ENCODE measurements around the gene IRX1. TPM values are rescaled to one million over a fixed set of nuclear protein-coding genes. Genes with fewer than 3 reads are reported as not detected.

The IRX1 gene
- total RNA-seq, 1 donor from 2014 or later = not detected

GRCh38 chr5:3600106-3601060 is 4.8 kb downstream of the IRX1 start:
- intact Hi-C loops (cut with micrococcal nuclease) = no loop called here

DNA sequence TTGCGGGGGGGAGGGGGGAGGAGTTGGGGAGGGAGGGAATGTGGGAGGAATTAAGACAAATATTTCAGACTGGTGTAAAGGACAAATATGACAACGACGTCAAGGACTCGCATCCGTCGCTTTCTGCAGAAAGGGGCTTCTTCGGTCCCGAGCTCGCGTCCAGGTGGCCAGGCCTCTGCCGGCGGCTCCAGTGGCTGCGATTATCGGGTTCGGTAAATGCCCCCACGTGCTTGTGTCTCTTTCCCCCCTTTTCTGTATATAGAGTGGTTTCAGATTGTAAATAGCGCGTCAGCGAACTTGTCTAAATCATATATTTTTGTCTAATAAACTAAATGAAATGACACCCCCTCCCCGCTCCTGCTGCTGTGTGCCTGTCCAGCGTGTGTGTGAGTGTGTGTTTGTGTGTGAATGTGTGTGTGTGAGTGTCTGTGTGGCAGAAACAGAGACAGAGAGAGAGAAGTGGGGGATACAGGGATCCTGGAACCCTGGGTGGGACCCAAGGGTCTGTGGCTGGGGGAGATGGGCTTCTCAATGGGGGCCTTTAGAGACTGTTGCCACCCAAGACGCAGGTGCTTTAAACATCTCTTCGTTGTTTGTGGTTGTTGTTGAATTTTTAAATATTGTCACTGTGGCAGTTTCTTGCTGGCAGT is 5.6 kb downstream of the IRX1 start:
- intact Hi-C loops (cut with micrococcal nuclease) = no loop called here

- intact Hi-C loops (cut with micrococcal nuclease) = no loop called here
Measured at GRCh38 chr5:3601911-3602782, 6.5 kb downstream of the IRX1 start.

DNA sequence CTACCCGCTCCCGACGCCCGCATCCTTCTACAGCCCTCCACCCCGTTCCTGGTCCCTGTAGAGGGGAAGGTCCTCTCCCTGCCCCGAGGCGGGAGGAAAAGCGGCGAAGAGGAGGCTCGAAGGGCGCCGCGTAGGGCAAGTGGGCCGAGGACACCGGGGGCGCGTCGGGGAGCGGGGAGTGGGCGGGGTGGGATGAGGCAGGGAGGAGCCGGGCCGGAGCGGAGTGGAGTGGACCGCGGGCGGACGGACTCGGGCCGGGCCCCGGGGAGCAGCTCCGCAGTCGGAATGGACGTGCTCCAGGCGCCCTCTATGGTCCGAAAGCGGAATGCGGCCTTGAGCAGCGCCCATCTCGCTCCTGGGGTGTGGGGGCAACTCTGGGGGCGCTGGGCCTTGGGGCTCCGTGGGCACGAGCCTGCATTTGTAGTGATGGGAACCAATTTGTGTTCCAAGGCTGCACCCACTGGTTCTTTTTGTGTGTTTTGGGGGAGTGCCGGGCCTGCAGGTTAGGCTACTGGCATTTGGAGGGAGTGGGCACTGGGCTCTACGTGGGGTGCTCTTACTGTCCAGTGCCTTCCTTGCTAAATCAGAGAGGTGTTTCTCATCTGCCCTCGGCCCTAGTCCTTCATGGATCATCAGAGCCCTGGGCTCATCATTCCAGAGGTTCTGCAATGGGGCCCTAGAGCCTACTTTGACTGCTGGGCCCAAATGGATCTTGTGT is 7.3 kb downstream of the IRX1 start:
- intact Hi-C loops (cut with micrococcal nuclease) = no loop called here

GRCh38 chr5:3604501-3604900 is 8.9 kb downstream of the IRX1 start:
- intact Hi-C loops (cut with micrococcal nuclease) = no loop called here

GRCh38 chr5:3605298-3606010 is 9.8 kb downstream of the IRX1 start:
- intact Hi-C loops (cut with micrococcal nuclease) = no loop called here

DNA sequence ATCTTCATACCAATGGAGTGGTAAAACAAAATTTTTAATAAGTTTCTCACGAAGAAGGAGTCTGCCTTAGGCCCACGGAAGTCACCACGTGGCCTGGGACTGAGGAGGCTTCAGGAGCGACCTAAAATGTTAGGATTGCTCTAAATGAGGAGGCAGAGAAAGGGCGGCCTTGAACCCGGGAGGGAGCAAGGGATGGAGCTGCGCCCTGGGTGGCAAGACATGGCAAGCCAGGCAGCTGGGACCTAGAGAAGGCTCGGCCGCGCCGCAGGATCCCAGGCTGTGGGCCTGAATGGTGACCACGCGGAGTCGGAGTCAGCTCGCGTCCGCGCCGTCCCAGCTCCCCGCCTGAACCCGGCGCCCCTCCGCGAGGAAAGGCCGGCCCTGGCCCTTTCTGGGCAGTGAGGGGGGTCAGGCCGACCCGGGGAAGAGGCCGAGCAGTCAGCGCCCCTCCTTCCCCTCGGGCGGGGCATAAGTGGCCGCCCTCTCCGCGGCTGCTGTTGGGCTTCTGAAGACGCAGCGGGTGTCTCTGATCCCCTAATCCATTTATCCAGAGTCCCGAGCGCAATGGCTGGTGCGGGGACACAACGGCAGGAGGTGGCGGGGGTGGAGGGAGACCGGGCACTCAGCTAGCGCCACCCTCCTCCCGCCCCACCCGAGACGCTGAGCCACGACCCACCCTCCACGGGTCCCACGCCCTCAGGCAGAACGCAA is 10.6 kb downstream of the IRX1 start:
- intact Hi-C loops (cut with micrococcal nuclease) = no loop called here

DNA sequence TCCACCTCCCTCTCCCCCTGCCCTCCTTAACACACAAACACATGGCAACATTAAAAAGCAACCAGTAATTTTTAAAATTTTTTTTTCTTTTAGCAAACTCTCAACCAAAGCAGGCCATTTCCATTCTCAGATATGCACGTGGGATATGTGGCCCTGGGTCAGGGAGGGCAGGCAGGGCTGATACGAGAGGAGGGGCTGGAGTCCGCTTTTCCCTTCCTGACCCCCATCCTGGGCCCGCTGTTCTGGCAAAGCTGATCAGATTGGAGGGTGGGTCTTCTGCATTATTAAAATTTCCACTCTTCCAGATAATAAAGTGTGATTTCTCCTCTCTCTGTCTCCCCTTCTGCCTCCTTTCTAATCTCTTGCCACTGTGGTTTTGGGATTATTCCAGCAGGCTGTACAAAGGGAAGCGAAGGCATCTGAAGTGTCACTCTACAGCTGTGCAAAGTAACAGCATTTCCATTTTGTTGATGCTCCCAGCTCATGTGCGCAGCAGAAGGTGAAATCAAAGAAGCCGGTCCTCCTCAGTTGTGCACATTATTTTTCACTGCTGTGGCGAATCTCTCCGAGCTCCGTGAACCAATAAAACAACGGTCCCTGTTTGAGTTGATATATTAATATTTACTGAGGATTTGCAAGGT is 12.0 kb downstream of the IRX1 start:
- intact Hi-C loops (cut with micrococcal nuclease) = no loop called here

DNA sequence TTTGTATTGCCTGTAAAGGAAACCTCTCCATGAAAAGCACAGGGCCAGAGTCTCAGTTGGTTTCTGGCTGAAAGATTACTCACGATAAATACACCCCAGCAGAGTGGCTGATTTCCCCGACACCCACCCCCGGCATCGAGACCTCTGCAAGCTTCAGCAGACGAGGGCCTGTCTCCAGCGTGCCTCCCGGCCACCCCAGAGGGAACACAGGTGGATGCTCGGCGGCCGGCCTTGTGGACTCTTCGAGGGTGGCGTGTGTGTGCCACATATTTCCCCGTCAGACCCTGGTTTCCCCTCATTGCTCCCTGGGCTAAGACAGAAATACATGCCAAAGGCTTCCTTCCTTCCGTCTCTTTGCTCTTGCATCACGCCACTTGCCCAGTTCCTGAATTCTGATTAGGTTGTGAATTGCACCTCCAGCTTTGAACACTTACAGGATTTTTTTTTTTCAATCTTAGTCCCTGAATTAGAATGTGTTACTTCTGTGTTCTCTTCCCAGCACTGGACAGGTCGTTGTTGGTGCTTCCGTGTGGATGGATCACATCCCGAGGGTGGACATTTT is 13.6 kb downstream of the IRX1 start:
- intact Hi-C loops (cut with micrococcal nuclease) = no loop called here

DNA sequence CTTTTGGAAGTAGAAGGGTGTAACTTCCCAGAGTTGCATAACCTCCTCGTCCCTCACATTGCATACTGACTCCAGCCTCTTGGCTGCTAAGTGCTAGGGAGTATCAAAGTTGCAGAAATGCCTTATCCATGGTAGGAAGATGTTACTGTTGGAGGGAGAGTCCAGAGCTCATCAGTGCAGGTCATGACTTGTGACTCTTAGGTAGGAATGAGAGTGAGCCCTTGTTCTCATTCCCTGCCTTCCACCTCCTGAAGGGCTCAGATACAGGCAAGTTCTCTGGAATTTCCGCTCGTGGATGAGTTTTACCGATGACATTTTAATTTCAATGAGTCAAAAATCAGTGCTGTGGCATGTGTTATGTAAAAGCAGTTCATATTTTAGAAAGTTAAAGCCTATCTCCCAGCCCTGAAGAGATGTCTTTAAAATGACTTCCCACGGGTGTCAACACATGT is 17.0 kb downstream of the IRX1 start:
- intact Hi-C loops (cut with micrococcal nuclease) = no loop called here

DNA sequence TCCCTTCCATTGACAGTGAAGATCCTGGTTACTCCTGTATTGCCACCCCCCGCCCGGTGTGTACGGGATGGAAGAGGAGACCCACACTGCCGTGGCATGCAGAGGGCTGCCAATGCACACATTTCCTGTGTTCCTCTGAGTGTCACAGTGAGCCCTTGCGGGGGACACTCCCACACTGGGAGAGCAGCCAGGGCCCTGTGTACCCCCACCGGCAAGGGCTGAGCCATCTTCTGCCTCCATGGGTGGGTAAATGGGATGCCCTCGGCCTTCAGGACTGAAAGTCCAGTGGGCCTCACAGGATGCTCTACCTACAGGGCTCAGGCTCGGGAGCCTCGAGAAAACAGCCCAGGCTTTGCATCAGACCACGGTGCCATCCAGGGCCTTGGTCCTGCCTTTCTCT is 18.1 kb downstream of the IRX1 start:
- intact Hi-C loops (cut with micrococcal nuclease) = no loop called here

GRCh38 chr5:3615217-3615616 is 19.6 kb downstream of the IRX1 start:
- intact Hi-C loops (cut with micrococcal nuclease) = no loop called here

DNA sequence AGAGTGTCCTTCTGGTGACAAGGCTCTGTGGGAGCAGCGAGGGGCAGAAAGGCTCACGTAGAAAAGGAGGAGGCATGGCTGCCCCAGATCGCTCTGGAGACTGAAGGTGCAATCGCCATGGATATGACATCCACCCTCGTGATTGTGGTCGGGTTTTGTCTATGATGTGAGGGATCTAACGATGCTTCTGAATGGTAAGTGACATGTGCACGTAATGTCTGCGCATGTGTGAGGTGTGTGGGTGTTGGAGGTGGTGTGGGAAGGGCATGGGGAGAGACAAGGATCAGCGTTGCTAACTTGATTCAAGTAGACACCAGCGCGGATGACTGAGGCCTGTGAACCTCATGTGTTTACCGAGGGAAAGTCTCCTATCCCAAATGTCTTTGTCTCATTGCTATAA is 20.2 kb downstream of the IRX1 start:
- intact Hi-C loops (cut with micrococcal nuclease) = no loop called here

DNA sequence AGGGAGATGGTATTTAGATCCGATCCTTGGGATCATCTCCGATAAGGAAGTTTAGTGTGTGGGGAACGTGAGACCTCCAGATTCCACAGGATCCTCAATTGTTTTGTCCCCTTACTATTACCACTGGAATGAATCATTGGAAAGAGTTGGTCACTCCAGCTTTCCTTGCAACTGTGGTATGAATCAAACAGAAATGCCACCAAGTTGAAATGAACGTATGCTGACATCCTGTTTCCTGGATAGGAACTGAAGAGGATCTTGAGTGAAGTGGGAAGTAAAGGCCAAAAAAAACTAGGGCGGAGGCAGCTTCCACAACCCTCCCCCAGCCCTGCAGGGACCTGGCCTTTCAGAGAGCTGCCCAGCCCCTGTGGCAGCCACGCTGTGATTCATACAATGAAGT is 23.9 kb downstream of the IRX1 start:
- intact Hi-C loops (cut with micrococcal nuclease) = no loop called here

GRCh38 chr5:3622961-3623360 is 27.3 kb downstream of the IRX1 start:
- intact Hi-C loops (cut with micrococcal nuclease) = no loop called here

- intact Hi-C loops (cut with micrococcal nuclease) = no loop called here
Measured at GRCh38 chr5:3625626-3626025, 30.0 kb downstream of the IRX1 start.

DNA sequence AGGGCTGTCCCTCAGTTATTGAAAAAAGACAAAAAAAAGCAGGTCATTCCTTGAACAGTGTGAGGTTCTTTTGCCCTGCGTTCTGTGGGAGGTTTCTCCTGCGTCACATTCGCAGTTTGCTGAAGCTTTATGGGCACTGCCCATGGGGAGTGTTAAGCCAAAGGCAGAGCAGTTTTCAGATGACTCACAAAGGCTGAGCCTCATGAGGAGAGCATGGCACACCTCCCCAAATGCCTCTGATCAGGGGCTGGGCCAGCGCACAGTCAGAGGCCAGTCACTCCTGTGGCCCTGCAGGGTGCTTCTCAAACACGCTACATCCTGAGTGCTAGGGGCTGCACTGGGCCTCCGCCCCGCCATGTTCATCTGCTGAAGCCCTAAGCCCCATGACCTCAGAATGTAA is 38.4 kb downstream of the IRX1 start:
- intact Hi-C loops (cut with micrococcal nuclease) = no loop called here

DNA sequence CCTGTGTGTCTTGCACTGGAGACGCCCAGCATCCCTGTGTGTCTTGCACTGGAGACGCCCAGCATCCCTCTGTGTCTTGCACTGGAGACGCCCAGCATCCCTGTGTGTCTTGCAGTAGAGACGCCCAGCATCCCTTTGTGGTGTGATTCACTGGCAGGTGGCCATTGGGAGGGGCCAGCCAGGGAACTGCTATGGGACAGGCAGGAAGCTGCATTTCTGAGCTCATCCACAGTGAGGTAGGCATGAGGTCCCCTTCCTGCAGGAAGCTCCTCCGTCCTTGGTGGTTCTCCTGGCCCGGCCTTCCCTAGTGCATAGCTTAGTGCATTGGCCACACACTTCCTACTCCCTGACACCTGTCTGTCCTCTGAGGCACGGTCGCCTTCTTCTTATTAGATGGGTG is 43.5 kb downstream of the IRX1 start:
- intact Hi-C loops (cut with micrococcal nuclease) = no loop called here

- intact Hi-C loops (cut with micrococcal nuclease) = no loop called here
Measured at GRCh38 chr5:3642231-3642630, 46.6 kb downstream of the IRX1 start.
